K562 (cell line): Measurements from ENCODE around the gene VPS37B. TPM values are rescaled to one million over a fixed set of nuclear protein-coding genes. Genes with fewer than 3 reads are reported as not detected.

ENCODE experiments used
- ATAC-seq: fragments of 200-7000 bp; cut with Tn5 transposase; 3 replicates; pipeline ENCODE4 v1.9.1; 2020; ENCODE audit warnings: moderate library complexity
- BruUV-seq: library from RNA; stranded (reverse); fragments of 400-500 nt; replicated peaks from 2 replicates; lab custom pipeline; 2021; lab: Mats Ljungman, UMichigan
- CTCF ChIA-PET: fragments of 300-600 bp; formaldehyde crosslinking; extraction: SDS; loops from one replicate; lab custom pipeline; 2021; ENCODE audit warnings: low intra/inter-chr PET ratio; lab: Yijun Ruan, JAX
- POLR2A ChIA-PET: fragments of 300-600, 350-650 bp; sonication (Branson Sonifier 250); formaldehyde crosslinking; extraction: SDS; loops from one replicate; lab custom pipeline; 2021; ENCODE audit warnings: antibody characterized with exemption, inconsistent platforms; lab: Yijun Ruan, JAX
- DNase-seq, 4 experiments: peaks; one replicate each; pipeline versions ENCODE4 v3.0.0 to v3.0.0-alpha.2; 2011 to 2018; ENCODE audit warnings: low spot score in 3 of 4, mixed read lengths in 3 of 4; ENCODE audit errors: extremely low read depth in 1 of 4
- FAIRE-seq: peaks from 2 replicates; lab custom pipeline; 2011; peaks lifted over from hg19 to GRCh38; lab: Jason Lieb, UNC
- H2AFZ ChIP-seq: 2 replicates; pipeline ENCODE4 v1.6.0; 2011; ENCODE audit warnings: low read depth, low read length, control low read depth, inconsistent platforms
- H3K27ac ChIP-seq: fragments of 200-600 bp; 3 replicates; pipeline ENCODE4 v1.8.0; 2011; ENCODE audit warnings: low read depth, mild to moderate bottlenecking, control low read depth, inconsistent platforms, low read length, moderate library complexity, mixed read lengths; ENCODE audit errors: extremely low read depth
- H3K27me3 ChIP-seq, 2 experiments: fragments of 300-600 bp in 1 of 2; 2 replicates in 1 of 2; 3 replicates in 1 of 2; pipeline versions ENCODE4 v1.6.0 to v1.8.0; 2011; ENCODE audit warnings: inconsistent platforms in 2 of 2, low read length in 2 of 2, mild to moderate bottlenecking in 1 of 2, mixed read lengths in 1 of 2, moderate library complexity in 1 of 2; ENCODE audit not compliant: control insufficient read depth in 2 of 2, insufficient read depth in 2 of 2
- H3K36me3 ChIP-seq: fragments of 300-600 bp; 3 replicates; pipeline ENCODE4 v1.8.0; 2011; ENCODE audit warnings: mild to moderate bottlenecking, low read length, inconsistent platforms; ENCODE audit not compliant: control insufficient read depth, insufficient read depth
- H3K4me1 ChIP-seq, 2 experiments: fragments of 200-600 bp in 1 of 2; replicated peaks in 1 of 2; 2 replicates in 1 of 2; 3 replicates in 1 of 2; pipeline versions ENCODE4 v1.5.1 to v1.8.0; 2011; ENCODE audit warnings: inconsistent platforms in 2 of 2, low read length in 2 of 2, mild to moderate bottlenecking in 1 of 2, mixed read lengths in 1 of 2, moderate library complexity in 1 of 2; ENCODE audit not compliant: control insufficient read depth in 2 of 2, insufficient read depth in 2 of 2
- H3K4me2 ChIP-seq: 2 replicates; pipeline ENCODE4 v1.6.1; 2011; ENCODE audit warnings: low read length, control low read depth, inconsistent platforms, mixed read lengths; ENCODE audit not compliant: insufficient read depth
- H3K4me3 ChIP-seq: fragments of 200-600 bp; sonication (generic), shearing (Covaris generic); 2 replicates; pipeline ENCODE4 v1.5.1; 2016; ENCODE audit warnings: control low read depth, inconsistent platforms
- H3K79me2 ChIP-seq: fragments of 200-600 bp; 3 replicates; pipeline ENCODE4 v1.8.0; 2011; ENCODE audit warnings: low read length, inconsistent platforms; ENCODE audit not compliant: control insufficient read depth, insufficient read depth
- H3K9ac ChIP-seq, 2 experiments: 2 replicates each; pipeline versions ENCODE4 v1.6.0 to v1.6.1; 2011; ENCODE audit warnings: low read depth in 2 of 2, low read length in 2 of 2, control low read depth in 1 of 2, inconsistent platforms in 1 of 2, mild to moderate bottlenecking in 1 of 2, mixed read lengths in 1 of 2; ENCODE audit not compliant: insufficient read depth in 1 of 2
- H3K9me1 ChIP-seq: one replicate; pipeline ENCODE4 v1.6.0; 2011; ENCODE audit warnings: inconsistent platforms, mild to moderate bottlenecking, low read length, moderate library complexity; ENCODE audit not compliant: control insufficient read depth, insufficient read depth
- H3K9me3 ChIP-seq: replicated peaks from 2 replicates; pipeline ENCODE4 v1.5.1; 2011; ENCODE audit warnings: low read depth, low read length, inconsistent platforms; ENCODE audit not compliant: control insufficient read depth, insufficient read depth
- H4K20me1 ChIP-seq: replicated peaks from 2 replicates; pipeline ENCODE4 v1.6.1; 2011; ENCODE audit warnings: low read length, inconsistent platforms, mixed read lengths; ENCODE audit not compliant: control insufficient read depth, insufficient read depth
- KHSRP ChIP-seq: fragments of 450-650 bp; IDR thresholded peaks from 2 replicates; pipeline ENCODE4 v1.6.1; 2017
- MLLT1 ChIP-seq, 2 experiments: fragments of 450-650 bp; IDR thresholded peaks; 2 replicates each; pipeline ENCODE4 v1.6.1; 2016
- NFIX ChIP-seq: fragments of 250-450 bp; sonication (Bioruptor Pico); IDR thresholded peaks from 2 replicates; pipeline ENCODE4 v1.4.0; 2020; ENCODE audit warnings: low read depth, mild to moderate bottlenecking, moderate library complexity
- PATZ1 ChIP-seq: fragments of 250-450 bp; sonication (Bioruptor Pico); IDR thresholded peaks from 2 replicates; pipeline ENCODE4 v1.5.0; 2020; ENCODE audit warnings: mild to moderate bottlenecking, borderline replicate concordance
- PYGO2 ChIP-seq: fragments of 450-650 bp; IDR thresholded peaks from 2 replicates; pipeline ENCODE4 v1.6.1; 2016; ENCODE audit warnings: mild to moderate bottlenecking, missing genetic modification characterization, moderate library complexity, missing compliant biosample characterization
- U2AF2 ChIP-seq: fragments of 200-400 bp; formaldehyde crosslinking; optimal IDR thresholded peaks from 2 replicates; pipeline ENCODE3; 2017; ENCODE audit warnings: low read depth, mild to moderate bottlenecking, low read length
- ZC3H11A ChIP-seq: IDR thresholded peaks from 2 replicates; pipeline ENCODE4 v1.6.1; 2012; ENCODE audit warnings: low read depth, low read length, improper control_type of control experiment
- ZFPM2 ChIP-seq: fragments of 250-450 bp; sonication (Bioruptor Pico); IDR thresholded peaks from 2 replicates; pipeline ENCODE4 v1.5.1; 2022; ENCODE audit warnings: mild to moderate bottlenecking
- ZNF224 ChIP-seq: sonication (generic); formaldehyde crosslinking; IDR thresholded peaks from 2 replicates; pipeline ENCODE4 v1.8.0; 2022; ENCODE audit warnings: mild to moderate bottlenecking, missing genetic modification reagents
- WGBS: fragments of 100-300 bp; shearing (Covaris generic); methylation state at CpG from one replicate; pipeline ENCODE4 v1.1.6; 2016; ENCODE audit warnings: low coverage, mixed read lengths; ENCODE audit not compliant: insufficient coverage; ENCODE audit errors: missing lambda C conversion rate; 5-methylcytosine and 5-hydroxymethylcytosine counted together
- in situ Hi-C: fragments of 300-500 bp; cut with MboI; formaldehyde crosslinking; loops from 4 replicates; pipeline ENCODE4 v1.15.0; 2018; ENCODE audit warnings: inconsistent platforms, mixed read lengths
- intact Hi-C: fragments of 100-400 bp; cut with micrococcal nuclease; formaldehyde crosslinking; loops from 2 replicates; pipeline ENCODE4 v1.14.2; 2022
- polyA plus RNA-seq, 8 experiments: library from polyadenylated mRNA; depleted of rRNA in 4 of 8; stranded (reverse) in 5 of 8; unstranded in 3 of 8; fragments of >200 nt; fragmentation: Nextera tagmentation in 2 of 8; fragmentation: Illumina TruSeq in 1 of 8; extraction: Ambion mirVana in 2 of 8; extraction: Trizol in 1 of 8; gene quantifications; 2 replicates each; pipeline versions ENCODE4 v1.2.1 to v1.2.3, GENCODE V29; 2011 to 2014; ENCODE audit warnings: inconsistent platforms in 1 of 8, missing spikeins in 1 of 8
- total RNA-seq, 7 experiments: library from RNA; depleted of rRNA in 6 of 7; stranded (reverse); fragments of >200 nt in 6 of 7; fragmentation: Illumina TruSeq in 2 of 7; extraction: Trizol in 2 of 7; gene quantifications; 2 replicates each; pipeline versions ENCODE4 v1.2.1 to v1.2.3, GENCODE V29; 2011 to 2021; ENCODE audit warnings: low replicate concordance in 1 of 7

VPS37B gene
- total and polyA plus RNA-seq, 9 of the 15 experiments (the other 6 are each of a cell fraction or from before 2014, with no cell fraction given) = 0.28 to 37.4 (median 17.9) TPM

GRCh38 chr12:122882908-122883558, 12.9 kb downstream of the VPS37B start:
- CTCF ChIA-PET = no interaction called here
- Histone ChIP-seq H3K4me1 (peaks cover 18 to 39% of the 10 kb centered on the region in 2 experiments), H3K79me2 (peaks cover 95% of the 10 kb centered on the region), H3K4me3 (no peak overlapping the region), H3K36me3 (peaks cover 36% of the 10 kb centered on the region; the same call in 2 of the 3 replicates), H3K4me2 (no peak overlapping the region), H3K9me3 (no peaks in the 10 kb centered on the region), H4K20me1 (peaks cover 44% of the 10 kb centered on the region), H3K27ac (no peak overlapping the region), H3K9ac (no peak overlapping the region), H2AFZ (no peak overlapping the region), H3K27me3 (no peaks in the 10 kb centered on the region), H3K9me1 (no peaks in the 10 kb centered on the region)
- POLR2A ChIA-PET = interaction anchor here (0.8 to 2.6 kb wide), 7 partner anchors 9 to 143 kb away, joined by 3 to 12 read pairs (median 4); no protein-coding TSS in a partner anchor
- ATAC-seq (no peak), FAIRE-seq (no peak), DNase-seq (no peak)
- TF ChIP-seq PYGO2 (tag) = no peak
- TF ChIP-seq U2AF2 = no peak
- TF ChIP-seq ZNF224 (CRISPR knock-in tag) = no peak
- TF ChIP-seq ZFPM2 (CRISPR knock-in tag) = no peak
- no peak for TF ChIP-seq ZC3H11A
- no peak for TF ChIP-seq MLLT1 (IDR thresholded peaks at IDR 0.05)
- TF ChIP-seq KHSRP = no peak
- no peak for TF ChIP-seq NFIX (CRISPR knock-in tag)
- TF ChIP-seq PATZ1 (CRISPR knock-in tag) = no peak
- WGBS = 83% methylated on average over 10 of the region's 11 CpGs
- no TSS peak for BruUV-seq
- in situ Hi-C loops (no loop called here), intact Hi-C loops (loop anchor here (5.0 to 10.0 kb wide), 2 partner anchors 69 to 352 kb away; partner anchors contain the start of genes MPHOSPH9 and MTRFR)
